Measurements from ENCODE around the gene PALM.
"Not testable (repeated sequence)": the region's sequence is repeated elsewhere in the genome, so short reads cannot be mapped to it uniquely, and the experiment has no call there.

DNA sequence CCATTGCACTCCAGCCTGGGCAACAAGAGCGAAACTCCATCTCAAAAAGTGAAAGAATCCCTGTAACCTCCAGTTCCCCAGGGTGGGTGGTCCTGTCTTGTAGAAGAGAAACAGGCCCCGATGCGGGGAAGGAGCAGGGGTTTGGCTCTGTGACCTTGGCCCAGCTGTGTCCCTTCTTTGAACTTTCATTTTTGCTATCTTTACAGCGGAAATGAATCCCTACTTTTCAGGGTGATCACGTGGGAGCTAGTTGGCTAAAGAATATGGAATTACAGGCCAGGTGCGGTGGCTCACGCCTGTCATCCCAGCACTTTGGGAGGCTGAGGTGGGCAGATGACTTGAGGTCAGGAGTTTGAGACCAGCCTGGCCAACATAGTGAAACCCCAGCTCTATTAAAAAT is 36.4 kb downstream of the PALM start:
- TF ChIP-seq, protein P1, sequence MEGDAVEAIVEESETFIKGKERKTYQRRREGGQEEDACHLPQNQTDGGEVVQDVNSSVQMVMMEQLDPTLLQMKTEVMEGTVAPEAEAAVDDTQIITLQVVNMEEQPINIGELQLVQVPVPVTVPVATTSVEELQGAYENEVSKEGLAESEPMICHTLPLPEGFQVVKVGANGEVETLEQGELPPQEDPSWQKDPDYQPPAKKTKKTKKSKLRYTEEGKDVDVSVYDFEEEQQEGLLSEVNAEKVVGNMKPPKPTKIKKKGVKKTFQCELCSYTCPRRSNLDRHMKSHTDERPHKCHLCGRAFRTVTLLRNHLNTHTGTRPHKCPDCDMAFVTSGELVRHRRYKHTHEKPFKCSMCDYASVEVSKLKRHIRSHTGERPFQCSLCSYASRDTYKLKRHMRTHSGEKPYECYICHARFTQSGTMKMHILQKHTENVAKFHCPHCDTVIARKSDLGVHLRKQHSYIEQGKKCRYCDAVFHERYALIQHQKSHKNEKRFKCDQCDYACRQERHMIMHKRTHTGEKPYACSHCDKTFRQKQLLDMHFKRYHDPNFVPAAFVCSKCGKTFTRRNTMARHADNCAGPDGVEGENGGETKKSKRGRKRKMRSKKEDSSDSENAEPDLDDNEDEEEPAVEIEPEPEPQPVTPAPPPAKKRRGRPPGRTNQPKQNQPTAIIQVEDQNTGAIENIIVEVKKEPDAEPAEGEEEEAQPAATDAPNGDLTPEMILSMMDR (optimal IDR thresholded peaks at IDR 0.05 in 1 of 3, IDR thresholded peaks at IDR 0.05 in 1 of 3, conservative IDR thresholded peaks at IDR 0.05 in 1 of 3; ENCODE audit: extremely low read depth in 1 of 3, insufficient read depth in 2 of 3, low read length in 3 of 3), result not testable (repeated sequence)
- TF ChIP-seq EZH2 (IDR thresholded peaks at IDR 0.05; ENCODE audit: low read length), result not testable (repeated sequence)
